Measurements from ENCODE around the gene MAP3K14. TPM values are rescaled to one million over a fixed set of nuclear protein-coding genes. Genes with fewer than 3 reads are reported as not detected.

Gene MAP3K14
- total and polyA plus RNA-seq, 10 of the 15 experiments (the other 5 are each of a cell fraction or from before 2014, with no cell fraction given): 2.1 to 33.3 (median 19.7) TPM

DNA sequence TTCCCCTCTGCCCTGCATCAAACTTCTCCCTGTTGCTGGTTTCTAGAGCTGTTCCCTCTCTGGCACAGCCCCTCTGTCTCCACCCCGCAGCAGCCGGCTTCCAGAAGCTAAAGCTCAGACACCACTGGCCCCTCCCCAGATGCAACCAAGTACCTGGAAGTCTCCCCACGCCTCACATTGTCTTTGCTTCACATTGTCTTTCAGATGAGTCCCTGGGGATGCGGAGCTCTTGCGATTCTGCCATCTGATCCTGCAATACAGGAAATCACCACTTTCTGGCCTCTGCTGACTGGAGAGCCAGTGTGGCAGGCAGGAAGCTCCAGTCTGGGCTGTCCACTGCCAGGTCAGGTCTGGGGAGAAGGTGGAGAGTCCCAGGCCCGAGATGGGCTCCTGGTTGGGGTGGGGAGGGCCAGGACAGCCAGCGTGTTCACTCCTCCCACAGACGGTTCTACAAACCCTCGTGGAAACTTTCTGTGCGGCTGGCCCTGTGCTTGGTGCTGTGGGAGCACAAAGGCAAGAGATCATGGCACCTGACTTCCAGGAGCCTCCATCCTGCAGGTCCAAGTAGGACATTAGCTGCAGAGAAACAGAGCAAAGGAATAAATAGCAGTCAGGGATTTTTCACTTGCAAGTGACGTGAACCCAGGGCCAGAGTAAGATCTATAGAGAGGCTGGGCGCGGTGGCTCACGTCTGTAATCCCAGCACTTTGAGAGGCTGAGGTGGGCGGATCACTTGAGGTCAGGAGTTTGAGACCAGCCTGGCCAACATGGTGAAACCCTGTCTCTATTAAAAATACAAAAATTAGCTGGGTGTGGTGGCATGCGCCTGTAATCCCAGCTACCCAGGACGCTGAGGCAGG, 47.9 kb upstream of the MAP3K14 start:
- SMC1A ChIA-PET (ENCODE audit: uncharacterized antibody, unreplicated experiment): interaction anchor here (0.9 kb wide), 1 partner anchor 54 kb away, joined by 3 read pairs; no protein-coding TSS in a partner anchor

More for the DNA sequence above, 47.9 kb upstream of the MAP3K14 start:
- H3K27me3 ChIP-seq (replicated peaks in 1 of 2; ENCODE audit: control insufficient read depth in 2 of 2, insufficient read depth in 2 of 2, low read length in 1 of 2): no peaks in the 10 kb centered on the region
- ATAC-seq: peak; percentile 28; the same call in 2 of the 3 replicates
- H3K4me2 ChIP-seq (ENCODE audit: control insufficient read depth, insufficient read depth): no peak overlapping the region
- no peak for DNase-seq (ENCODE audit: low read depth, low spot score)
- no peak for FAIRE-seq
- no peaks in the 10 kb centered on the region for H4K20me1 ChIP-seq (ENCODE audit: control insufficient read depth, insufficient read depth)
- in situ Hi-C loops (cut with MboI): no loop called here
- H3K79me2 ChIP-seq (ENCODE audit: control insufficient read depth, insufficient read depth, low read length): no peaks in the 10 kb centered on the region
- POLR2A ChIA-PET: interaction anchor here (1.0 kb wide), 1 partner anchor 38 kb away, joined by 3 read pairs; no protein-coding TSS in a partner anchor
- H3K27ac ChIP-seq (ENCODE audit: control insufficient read depth, insufficient read depth): no peak overlapping the region
- no peak overlapping the region for H3K4me3 ChIP-seq
- BruUV-seq (replicated peaks): no TSS peak
- 0 out of 2 replicates have a peak, but pooled peaks cover 4% of the 10 kb centered on the region for H3K4me1 ChIP-seq (ENCODE audit: control insufficient read depth, insufficient read depth, low read length)
- intact Hi-C loops (cut with micrococcal nuclease; ENCODE audit: unreplicated experiment): no loop called here
- CTCF ChIA-PET: interaction anchor here (2.3 kb wide), 1 partner anchor 34 kb away, joined by 7 read pairs; no protein-coding TSS in a partner anchor
- peaks cover 7% of the 10 kb centered on the region; the same call in 2 of the 3 replicates for H3K9me3 ChIP-seq (replicated peaks; ENCODE audit: control insufficient read depth, insufficient read depth, low read length)
- H3K36me3 ChIP-seq (ENCODE audit: control insufficient read depth in 2 of 2, insufficient read depth in 2 of 2, low read length in 1 of 2): no peaks in the 10 kb centered on the region
- 69% methylated on average over 17 of the region's 17 CpGs for WGBS (ENCODE audit: insufficient coverage, insufficient replicate concordance, low lambda C conversion rate, missing lambda C conversion rate)
- H3K9ac ChIP-seq (ENCODE audit: control insufficient read depth, insufficient read depth, low read length): no peak overlapping the region
- TF ChIP-seq KLF5 (IDR thresholded peaks at IDR 0.05; ENCODE audit: partially characterized antibody) (no peak), RAD21 (IDR thresholded peaks at IDR 0.05; ENCODE audit: insufficient read depth, low read depth, low read length) (no peak), IKZF2 (IDR thresholded peaks at IDR 0.05) (no peak), CHD2 (IDR thresholded peaks at IDR 0.05; ENCODE audit: borderline replicate concordance, low read depth, low read length) (no peak), E2F4 (IDR thresholded peaks at IDR 0.05; ENCODE audit: low read depth, low read length) (no peak), SMC3 (IDR thresholded peaks at IDR 0.05; ENCODE audit: borderline replicate concordance, low read length) (no peak), KDM1A (IDR thresholded peaks at IDR 0.05; ENCODE audit: borderline replicate concordance) (no peak), CREB1 (IDR thresholded peaks at IDR 0.05; ENCODE audit: low read depth) (no peak), CBX5 (IDR thresholded peaks at IDR 0.05; ENCODE audit: low read depth) (no peak), MYB (IDR thresholded peaks at IDR 0.05; ENCODE audit: borderline replicate concordance, low read depth, low read length) (no peak), POLR2A (IDR thresholded peaks at IDR 0.05; ENCODE audit: low read depth, low read length) (no peak), BRCA1 (IDR thresholded peaks at IDR 0.05; ENCODE audit: low read depth, low read length) (no peak), ETV6 (conservative IDR thresholded peaks at IDR 0.05 in 1 of 2, IDR thresholded peaks at IDR 0.05 in 1 of 2; ENCODE audit: borderline replicate concordance in 1 of 2, low read depth in 1 of 2) (no peak)
- no peak overlapping the region for H2AFZ ChIP-seq (ENCODE audit: control insufficient read depth, low read depth, low read length)
- RAD21 ChIA-PET (ENCODE audit: unreplicated experiment): interaction anchor here (0.8 kb wide), 1 partner anchor 48 kb away, joined by 3 read pairs; the partner anchor contains the start of gene MAP3K14

Data from GM12878 (cell line).